ENCODE measurements around the gene GATA5.
"Not testable (repeated sequence)": the region's sequence is repeated elsewhere in the genome, so short reads cannot be mapped to it uniquely, and the experiment has no call there.

GATA5 gene

GRCh38 chr20:62427172-62428001, 48.4 kb downstream of the GATA5 start, which contains the start of gene RBBP8NL:
TSS of gene RBBP8NL (minus strand) at chr20:62427539. CDS start at chr20:62419647, 7,892 bp downstream.
- no peak for DNase-seq

DNA sequence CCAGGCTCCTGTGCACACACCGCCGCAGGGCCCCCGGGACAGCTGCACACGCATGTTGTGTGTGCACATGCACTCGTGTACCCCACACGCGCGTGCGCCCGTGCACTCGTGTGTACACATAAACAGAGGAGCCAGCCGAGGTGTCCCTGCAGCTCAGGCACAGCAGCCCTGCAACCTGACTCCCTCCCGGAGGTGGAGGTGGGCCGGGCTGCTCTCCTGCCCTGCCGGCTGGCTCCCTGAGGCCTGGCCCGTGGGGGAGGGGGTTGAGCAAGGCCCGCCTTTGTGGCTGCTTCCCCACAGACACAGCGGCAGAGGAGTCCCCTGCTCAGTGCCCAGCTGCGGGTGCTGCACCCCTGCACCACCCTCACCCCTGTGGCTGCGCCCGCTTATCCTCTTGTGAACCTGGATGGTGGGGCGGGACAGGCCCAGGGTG, 49.1 kb downstream of the GATA5 start:
- DNase-seq, result no peak

DNA sequence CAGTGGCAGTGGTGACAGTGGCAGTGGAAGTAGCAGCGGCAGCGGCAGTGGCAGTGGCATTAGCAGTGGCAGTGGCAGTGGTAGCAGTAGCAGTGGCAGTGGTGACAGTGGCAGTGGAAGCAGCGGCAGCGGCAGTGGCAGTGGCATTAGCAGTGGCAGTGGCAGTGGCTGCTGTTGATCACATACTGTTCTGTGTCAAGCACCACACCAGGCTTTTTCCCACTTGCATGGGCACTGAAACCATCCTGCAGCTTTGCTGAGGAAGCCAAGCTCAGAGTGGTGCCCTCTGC, 49.8 kb downstream of the GATA5 start:
- DNase-seq, result not testable (repeated sequence)

- DNase-seq, result no peak
Measured at GRCh38 chr20:62425281-62426058, 50.3 kb downstream of the GATA5 start.

DNA sequence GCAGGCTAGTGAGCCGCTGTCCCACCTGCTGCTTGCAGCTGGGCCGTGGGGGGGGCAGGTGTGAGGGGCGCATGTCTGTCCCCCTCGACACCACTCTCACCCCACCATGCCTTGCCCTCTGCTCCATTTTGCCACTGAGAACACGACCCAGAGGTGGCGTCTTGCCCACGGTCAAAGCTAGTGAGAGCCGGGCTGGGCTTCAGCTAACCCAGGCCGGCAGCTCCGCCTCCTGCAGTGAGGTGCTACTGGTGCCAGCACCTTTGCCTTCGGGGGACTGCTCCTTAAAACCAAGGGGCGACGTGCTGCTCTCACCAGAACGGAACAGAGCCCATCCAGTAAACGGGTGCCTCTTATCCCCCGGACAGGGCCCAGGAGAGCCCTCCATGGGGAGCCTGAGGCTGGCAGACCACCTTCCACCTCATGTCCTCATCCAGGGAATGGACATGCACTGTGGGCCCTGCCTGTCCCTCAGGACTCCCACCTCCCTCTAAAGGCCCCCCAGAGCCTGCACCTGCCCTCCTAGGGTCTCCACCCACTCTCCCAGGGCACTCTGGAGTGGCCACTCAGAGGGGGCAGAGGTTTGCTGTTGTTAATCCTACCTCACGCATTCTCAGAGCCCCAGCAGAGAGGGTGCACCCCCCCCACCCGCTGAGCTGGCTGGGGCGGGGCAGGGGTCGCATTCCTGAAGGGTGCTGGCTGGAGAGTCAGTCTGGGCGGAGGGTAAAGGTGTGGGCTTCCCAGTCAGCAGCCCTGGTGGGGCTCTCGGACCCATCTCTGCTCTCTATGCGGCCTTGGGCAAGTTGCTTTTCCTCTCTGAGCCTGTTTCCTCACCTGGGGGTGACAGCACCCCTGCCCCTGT, 51.3 kb downstream of the GATA5 start:
- no peak for DNase-seq

- DNase-seq, result no peak
Measured at GRCh38 chr20:62423326-62423706, 52.5 kb downstream of the GATA5 start.

- DNase-seq, result no peak
Measured at GRCh38 chr20:62422636-62423325, 53.0 kb downstream of the GATA5 start.

DNA sequence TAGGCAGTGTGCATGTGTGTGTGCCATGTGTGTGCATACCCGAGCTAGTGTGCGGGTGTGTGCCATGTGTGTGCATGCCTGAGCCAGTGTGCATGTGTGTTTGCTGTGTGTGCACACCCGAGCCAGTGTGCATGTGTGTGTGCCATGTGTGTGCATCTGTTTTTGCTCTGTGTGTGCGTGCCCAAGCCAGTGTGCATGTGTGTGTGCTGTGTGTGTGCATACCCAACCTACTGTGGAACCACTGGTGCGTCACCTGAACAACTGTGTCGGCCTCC, 54.1 kb downstream of the GATA5 start:
- no peak for DNase-seq

- DNase-seq, result no peak
Measured at GRCh38 chr20:62420846-62421715, 54.7 kb downstream of the GATA5 start.

DNA sequence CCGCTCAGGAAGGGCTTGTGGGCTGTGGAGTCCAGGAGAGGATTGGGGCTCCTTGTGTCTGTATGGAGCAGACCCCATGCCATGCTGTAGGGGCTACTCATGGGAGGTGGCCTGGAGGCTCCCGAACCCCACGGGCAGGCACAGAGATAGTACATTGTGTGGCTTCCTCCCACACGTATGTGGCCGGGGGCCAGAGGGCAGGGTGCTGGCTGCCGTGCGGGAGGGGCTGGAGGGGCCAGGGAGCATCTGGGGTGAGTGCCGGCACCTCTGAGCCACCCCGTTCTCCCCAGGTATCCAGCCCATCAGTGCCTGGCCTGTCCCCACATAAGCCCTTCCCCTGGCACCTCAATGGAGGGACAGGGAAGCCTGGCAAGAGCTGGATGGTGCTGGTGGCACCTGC, 56.0 kb downstream of the GATA5 start:
- no peak for DNase-seq

GRCh38 chr20:62418709-62419487, 56.9 kb downstream of the GATA5 start:
- no peak for DNase-seq

GRCh38 chr20:62417981-62418708, 57.6 kb downstream of the GATA5 start:
- DNase-seq, result no peak

GRCh38 chr20:62416651-62417637, 58.9 kb downstream of the GATA5 start:
- no peak for DNase-seq

DNA sequence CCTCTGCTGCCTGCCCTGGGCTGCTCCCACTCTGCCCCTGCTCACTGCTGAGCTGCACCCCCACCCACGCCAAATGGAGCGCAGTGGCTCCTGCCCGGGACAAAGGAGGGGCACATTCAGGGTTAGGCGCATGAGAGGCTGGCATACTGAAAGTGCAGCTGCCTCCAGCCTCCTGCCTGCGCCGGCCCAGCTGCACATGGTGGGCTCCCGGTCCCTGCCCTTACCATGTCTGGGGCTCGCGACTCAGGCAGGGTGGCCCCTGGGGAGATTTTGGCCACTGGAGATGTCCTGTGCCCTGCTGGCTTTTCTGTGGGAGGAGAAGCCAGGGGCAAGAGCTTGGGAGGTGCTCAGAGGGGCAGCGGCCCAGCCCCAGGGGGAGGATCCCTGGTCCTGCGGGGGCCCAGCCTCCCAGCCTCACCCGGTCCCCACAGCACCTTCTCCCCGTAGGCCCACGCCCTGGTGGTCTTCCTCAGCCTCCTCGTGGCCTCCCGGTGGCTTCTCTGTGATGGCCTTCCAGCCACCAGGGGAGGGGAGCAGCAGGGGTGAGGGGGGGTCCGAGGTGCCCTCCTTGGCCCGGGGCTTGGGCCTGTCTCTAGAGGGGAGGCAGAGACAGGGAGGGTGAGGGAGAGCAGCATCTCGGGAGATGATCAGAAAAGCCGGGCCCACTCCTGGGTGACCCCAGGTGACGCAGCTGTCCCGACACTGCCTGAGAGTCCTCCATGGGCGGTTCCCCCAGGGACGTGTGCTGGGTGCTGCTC, 60.3 kb downstream of the GATA5 start:
- DNase-seq, result no peak

- DNase-seq, result no peak
Measured at GRCh38 chr20:62413896-62414481, 61.8 kb downstream of the GATA5 start.
